ENCODE results near the gene TTC33.

The TTC33 gene

DNA sequence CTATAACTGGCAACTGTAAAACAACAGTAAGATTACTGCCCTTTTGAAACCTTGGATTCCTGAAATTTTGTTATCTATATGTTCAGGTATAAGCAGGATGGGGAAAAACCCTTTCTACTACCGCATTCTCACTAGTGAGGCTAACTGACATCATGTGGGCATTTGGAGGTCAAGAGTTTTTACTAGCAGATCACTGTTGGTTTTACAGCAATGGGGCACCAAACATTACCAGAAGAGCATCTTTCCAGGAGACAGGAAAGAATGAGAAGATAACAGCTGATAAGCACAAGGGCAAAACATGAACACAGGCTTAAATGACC, 20.9 kb upstream of the TTC33 start:
- DNase-seq (ENCODE audit: low read depth) = no peak
- no peak overlapping the region for H3K4me3 ChIP-seq (ENCODE audit: low read length)
- no peak for TF ChIP-seq CTCF (conservative IDR thresholded peaks at IDR 0.05; ENCODE audit: low read length)

DNA sequence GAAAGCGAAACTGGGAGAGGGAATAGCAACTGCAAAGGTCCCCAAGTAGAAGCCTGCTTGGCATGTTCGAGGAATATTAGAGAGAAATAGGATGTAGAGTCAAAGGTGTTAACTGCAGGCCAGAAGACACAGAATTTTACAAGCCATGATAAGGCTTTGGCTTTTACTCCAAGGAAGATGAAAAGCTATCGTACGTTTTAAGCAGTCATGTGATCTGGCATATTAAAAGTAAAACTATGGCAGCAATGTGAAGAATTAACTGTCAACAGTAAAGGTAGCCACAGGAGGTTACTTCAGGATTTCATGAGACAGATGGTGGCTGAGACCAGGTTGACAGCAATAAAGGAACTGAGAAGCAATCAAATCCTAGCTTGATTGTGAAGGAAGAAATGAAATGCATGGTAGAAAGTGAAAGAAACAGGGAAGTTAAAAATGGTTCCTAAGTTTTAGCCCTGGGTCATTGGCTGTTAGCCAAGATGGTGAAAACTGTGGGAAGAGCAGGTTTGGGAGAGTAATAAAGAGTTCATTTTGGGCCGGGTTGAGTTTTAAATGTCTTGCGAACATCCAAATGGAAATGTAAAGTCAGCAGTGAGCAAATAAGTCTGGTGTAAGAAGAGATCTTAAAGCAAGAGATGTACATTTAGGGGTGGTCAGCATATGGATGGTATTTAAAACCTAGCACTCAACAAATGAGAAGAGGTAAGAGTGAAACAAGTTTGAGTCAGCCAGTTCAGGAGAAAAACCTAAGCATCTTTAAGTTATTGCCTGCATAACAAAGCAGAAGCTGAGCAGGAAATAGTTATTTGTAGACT, 20.3 kb upstream of the TTC33 start:
- no peak overlapping the region for H3K4me3 ChIP-seq (ENCODE audit: low read length)
- no peak for DNase-seq (ENCODE audit: low read depth)
- TF ChIP-seq CTCF (conservative IDR thresholded peaks at IDR 0.05; ENCODE audit: low read length) = no peak

DNA sequence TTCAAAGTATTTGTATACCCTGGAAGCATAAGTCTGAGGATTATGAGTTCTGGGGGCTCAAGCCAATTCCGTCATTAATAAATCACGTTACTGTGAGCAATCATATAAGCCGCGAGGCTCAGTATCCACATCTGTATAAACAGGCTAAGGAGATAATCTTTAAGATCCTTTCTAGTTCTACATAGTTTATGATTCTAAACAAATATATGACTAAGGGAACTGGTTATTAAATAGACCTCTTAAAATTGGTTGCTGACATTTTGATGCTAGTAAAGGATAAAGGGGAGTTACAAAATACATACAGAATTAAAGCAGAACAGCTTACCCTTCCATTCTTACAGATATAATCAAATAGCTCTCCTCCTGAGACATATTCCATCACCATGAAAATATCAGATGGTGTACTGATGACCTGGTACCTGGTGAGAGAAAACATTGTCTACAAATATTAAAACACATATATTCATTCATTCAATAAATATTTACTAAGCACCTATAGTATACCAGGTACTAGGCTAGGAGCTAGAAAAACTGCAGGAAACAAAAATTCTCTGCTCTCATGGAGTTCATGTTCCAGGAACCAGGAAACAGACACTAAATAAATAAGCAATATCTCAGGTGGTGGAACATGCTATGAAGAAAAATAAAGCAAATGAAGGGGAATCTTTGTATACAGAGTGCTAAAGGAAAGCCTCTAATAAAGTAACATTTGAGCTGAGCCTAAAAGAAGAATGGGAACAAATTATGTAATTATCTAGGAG, 19.5 kb upstream of the TTC33 start:
- H3K4me3 ChIP-seq (ENCODE audit: low read length) = no peak overlapping the region
- TF ChIP-seq CTCF (conservative IDR thresholded peaks at IDR 0.05; ENCODE audit: low read length) = no peak
- DNase-seq (ENCODE audit: low read depth) = no peak

DNA sequence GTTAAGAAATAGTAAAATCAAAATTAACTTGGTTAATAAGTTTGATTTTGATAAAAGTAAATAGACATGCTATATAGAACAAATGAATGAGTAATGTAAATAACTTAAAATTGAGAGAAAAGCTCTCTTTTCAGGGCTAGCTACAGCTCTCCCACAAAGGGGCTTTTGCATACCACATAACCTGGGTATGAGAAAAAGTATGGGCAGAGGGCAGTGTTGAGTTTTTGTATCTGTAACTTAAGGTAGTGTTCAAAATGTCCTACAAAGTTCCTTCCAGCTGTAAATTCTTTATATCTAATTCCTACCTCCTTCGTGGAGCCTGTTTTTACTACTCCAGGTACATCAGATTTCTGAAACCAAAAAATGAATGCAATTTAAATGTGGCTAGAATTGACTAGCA, 18.9 kb upstream of the TTC33 start:
- no peak for TF ChIP-seq CTCF (conservative IDR thresholded peaks at IDR 0.05; ENCODE audit: low read length)
- no peak for DNase-seq (ENCODE audit: low read depth)
- H3K4me3 ChIP-seq (ENCODE audit: low read length) = no peak overlapping the region

DNA sequence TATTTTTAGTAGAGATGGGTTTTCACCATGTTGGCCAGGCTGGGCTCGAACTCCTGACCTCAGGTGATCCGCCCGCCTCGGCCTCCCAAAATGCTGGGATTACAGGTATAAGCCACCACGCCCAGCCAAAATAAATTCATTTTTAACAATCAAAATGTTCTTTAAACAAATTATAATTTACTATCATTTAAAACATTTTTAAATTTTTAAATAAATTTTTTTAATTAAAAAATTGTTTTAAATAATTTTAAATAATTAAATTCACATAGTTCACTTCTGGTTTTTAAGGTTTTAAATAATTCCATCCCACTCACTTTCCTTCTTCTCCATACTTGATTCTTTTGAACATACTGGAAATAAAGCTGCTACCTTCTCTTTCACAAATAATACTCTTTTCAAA, 15.0 kb upstream of the TTC33 start:
- TF ChIP-seq CTCF (conservative IDR thresholded peaks at IDR 0.05; ENCODE audit: low read length) = no peak
- H3K4me3 ChIP-seq (ENCODE audit: low read length) = no peak overlapping the region
- no peak for DNase-seq (ENCODE audit: low read depth)

- TF ChIP-seq CTCF (conservative IDR thresholded peaks at IDR 0.05; ENCODE audit: low read length) = no peak
- DNase-seq (ENCODE audit: low read depth) = peak; percentile 17
- no peak overlapping the region for H3K4me3 ChIP-seq (ENCODE audit: low read length)
Measured at GRCh38 chr5:40762705-40763104, 6.9 kb upstream of the TTC33 start.

DNA sequence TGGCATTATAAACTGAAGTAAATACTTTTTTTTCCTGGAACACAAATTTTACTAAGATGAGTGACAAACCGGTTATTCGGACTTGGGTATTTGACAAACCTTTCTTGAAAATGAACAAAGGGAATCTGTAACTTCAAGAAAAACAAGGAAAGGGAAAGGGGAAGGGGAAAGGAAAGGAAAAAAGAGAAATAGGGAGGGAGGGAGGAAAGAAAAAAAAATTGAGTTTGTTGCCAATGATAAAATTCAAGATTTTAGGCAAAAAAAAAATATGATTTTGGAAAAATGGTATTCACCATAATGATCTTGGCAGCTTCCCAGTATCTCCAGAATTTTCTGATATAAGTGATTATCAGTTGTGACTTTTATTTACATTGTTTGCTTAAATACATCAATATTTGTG, 1.6 kb upstream of the TTC33 start:
- no peak for TF ChIP-seq CTCF (conservative IDR thresholded peaks at IDR 0.05; ENCODE audit: low read length)
- no peak overlapping the region for H3K4me3 ChIP-seq (ENCODE audit: low read length)
- DNase-seq (ENCODE audit: low read depth) = no peak

All from AG10803 (cell line).